Measurements from ENCODE around the gene MYBPC2.

The MYBPC2 gene

GRCh38 chr19:50409347-50409746 is 23.3 kb upstream of the MYBPC2 start:
- in situ Hi-C loops (cut with MboI; ENCODE audit: low sequenced_read_pairs), result no loop called here

GRCh38 chr19:50410109-50410508 is 22.6 kb upstream of the MYBPC2 start:
- in situ Hi-C loops (cut with MboI; ENCODE audit: low sequenced_read_pairs), result no loop called here

DNA sequence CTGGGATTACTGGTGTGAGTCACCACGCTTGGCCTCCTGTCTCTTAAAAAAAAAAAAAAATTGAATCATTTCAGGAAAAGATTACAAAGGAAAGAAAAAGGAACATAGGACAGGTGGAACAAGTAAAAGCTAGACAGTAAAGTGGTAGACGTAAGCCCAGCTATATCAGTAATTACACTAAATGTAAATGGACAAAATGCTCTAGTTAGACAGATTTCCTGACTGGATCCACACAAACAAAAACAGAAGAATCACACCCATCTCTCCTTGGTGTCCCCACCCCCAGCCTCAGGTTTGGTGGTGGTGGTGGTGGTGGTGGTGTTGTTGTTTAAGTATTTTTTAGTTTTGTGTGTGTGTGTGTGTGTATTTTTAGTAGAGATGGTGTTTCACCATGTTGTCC is 20.3 kb upstream of the MYBPC2 start:
- in situ Hi-C loops (cut with MboI; ENCODE audit: low sequenced_read_pairs), result no loop called here

DNA sequence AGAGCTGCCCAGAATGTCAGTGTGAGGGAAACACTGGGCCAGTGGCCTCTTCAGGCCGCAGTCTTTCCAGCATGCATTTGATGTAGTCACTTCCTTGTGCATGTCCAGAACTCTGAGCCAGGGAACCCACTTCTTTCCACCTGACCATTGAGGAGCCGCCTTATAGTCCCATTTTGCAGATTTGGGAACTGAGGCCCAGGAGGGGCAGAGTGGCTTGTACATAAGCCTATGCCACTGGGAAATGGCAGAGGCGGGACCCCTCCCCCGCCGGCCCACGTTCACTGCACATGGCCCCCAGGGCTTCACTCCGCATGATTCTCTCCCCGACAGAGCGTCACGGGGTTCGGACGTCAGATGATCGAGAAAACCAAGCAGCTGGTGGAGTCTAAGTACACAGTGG is 19.6 kb upstream of the MYBPC2 start:
- in situ Hi-C loops (cut with MboI; ENCODE audit: low sequenced_read_pairs), result no loop called here

- in situ Hi-C loops (cut with MboI; ENCODE audit: low sequenced_read_pairs), result no loop called here
Observed at GRCh38 chr19:50413531-50413930, 19.2 kb upstream of the MYBPC2 start.

- in situ Hi-C loops (cut with MboI; ENCODE audit: low sequenced_read_pairs), result no loop called here
Observed at GRCh38 chr19:50414864-50415660, 17.6 kb upstream of the MYBPC2 start.

- in situ Hi-C loops (cut with MboI; ENCODE audit: low sequenced_read_pairs), result no loop called here
Observed at GRCh38 chr19:50415661-50416033, 17.0 kb upstream of the MYBPC2 start.

DNA sequence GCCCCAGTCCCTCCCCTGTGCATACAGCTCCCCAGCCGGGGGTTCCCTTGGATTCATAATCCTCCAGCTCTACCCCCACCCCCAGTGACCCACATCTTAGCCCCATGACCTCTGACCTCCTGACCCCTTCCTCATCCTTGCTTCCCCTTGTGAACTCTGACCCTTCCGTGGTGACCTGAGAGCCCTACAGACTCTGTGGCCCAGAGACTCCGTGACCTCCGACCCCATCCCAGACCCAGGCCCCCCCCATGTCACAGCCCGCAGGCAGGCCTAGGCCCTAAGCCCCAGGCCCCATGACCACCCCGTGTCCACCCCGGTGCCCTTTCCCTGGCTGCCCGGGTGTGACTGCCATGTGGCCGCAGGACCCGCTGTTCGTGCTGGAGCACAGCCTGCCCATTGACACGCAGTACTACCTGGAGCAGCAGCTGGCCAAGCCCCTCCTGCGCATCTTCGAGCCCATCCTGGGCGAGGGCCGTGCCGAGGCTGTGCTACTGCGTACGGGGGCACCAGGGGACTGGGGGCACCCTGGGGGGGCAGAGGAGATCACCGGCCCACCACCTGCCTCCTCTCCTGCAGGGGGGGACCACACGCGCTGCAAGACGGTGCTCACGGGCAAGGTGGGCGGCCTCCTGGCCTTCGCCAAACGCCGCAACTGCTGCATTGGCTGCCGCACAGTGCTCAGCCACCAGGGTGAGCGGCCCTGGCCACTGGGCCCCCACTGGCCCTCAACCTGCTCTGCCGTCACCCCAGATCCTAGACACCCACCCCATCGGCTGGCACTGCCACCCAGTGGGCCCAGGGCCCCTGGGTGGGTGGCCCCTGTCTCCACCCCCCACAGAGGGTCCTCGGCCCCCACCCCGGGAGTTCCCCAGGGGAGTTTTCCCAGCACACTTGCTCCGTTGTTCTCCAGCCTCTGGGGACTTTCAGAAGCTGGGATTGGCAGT is 16.4 kb upstream of the MYBPC2 start:
- in situ Hi-C loops (cut with MboI; ENCODE audit: low sequenced_read_pairs), result no loop called here

- in situ Hi-C loops (cut with MboI; ENCODE audit: low sequenced_read_pairs), result no loop called here
Observed at GRCh38 chr19:50417111-50418081, 15.3 kb upstream of the MYBPC2 start.

- in situ Hi-C loops (cut with MboI; ENCODE audit: low sequenced_read_pairs), result no loop called here
Observed at GRCh38 chr19:50418176-50419021, 14.3 kb upstream of the MYBPC2 start, which contains the start of gene SPIB. Gene SPIB, plus strand, starts transcription at chr19:50418938. Its CDS starts 25 bp downstream, at chr19:50418963.

- in situ Hi-C loops (cut with MboI; ENCODE audit: low sequenced_read_pairs), result no loop called here
Observed at GRCh38 chr19:50419022-50419579, 13.6 kb upstream of the MYBPC2 start.

DNA sequence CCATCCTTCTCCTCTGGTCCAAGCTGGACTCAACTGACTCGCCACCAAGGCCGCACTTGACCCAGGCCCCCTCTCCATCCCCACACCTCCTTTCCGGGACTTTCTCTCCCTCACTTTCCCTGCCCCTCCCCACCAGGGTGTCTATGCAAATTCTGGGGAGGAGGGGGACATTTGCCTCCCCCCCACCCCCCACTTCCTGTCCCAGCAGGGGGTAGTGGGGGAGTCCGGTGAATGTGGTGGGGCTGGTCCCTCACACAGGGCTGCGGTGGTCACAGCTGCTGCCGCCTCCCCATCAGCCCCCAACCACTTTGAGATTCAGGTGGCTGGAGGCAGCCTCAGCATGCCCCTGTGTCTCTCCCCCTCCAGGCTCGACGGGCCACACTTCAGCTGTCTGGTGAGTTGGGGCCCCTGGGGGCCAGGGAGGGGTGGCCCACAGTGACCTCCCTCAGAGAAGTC is 13.1 kb upstream of the MYBPC2 start:
- in situ Hi-C loops (cut with MboI; ENCODE audit: low sequenced_read_pairs), result no loop called here

GRCh38 chr19:50420127-50420526 is 12.6 kb upstream of the MYBPC2 start:
- in situ Hi-C loops (cut with MboI; ENCODE audit: low sequenced_read_pairs), result no loop called here

- in situ Hi-C loops (cut with MboI; ENCODE audit: low sequenced_read_pairs), result no loop called here
Observed at GRCh38 chr19:50420808-50421207, 11.9 kb upstream of the MYBPC2 start.

GRCh38 chr19:50422397-50423278 is 10.1 kb upstream of the MYBPC2 start:
- in situ Hi-C loops (cut with MboI; ENCODE audit: low sequenced_read_pairs), result no loop called here

DNA sequence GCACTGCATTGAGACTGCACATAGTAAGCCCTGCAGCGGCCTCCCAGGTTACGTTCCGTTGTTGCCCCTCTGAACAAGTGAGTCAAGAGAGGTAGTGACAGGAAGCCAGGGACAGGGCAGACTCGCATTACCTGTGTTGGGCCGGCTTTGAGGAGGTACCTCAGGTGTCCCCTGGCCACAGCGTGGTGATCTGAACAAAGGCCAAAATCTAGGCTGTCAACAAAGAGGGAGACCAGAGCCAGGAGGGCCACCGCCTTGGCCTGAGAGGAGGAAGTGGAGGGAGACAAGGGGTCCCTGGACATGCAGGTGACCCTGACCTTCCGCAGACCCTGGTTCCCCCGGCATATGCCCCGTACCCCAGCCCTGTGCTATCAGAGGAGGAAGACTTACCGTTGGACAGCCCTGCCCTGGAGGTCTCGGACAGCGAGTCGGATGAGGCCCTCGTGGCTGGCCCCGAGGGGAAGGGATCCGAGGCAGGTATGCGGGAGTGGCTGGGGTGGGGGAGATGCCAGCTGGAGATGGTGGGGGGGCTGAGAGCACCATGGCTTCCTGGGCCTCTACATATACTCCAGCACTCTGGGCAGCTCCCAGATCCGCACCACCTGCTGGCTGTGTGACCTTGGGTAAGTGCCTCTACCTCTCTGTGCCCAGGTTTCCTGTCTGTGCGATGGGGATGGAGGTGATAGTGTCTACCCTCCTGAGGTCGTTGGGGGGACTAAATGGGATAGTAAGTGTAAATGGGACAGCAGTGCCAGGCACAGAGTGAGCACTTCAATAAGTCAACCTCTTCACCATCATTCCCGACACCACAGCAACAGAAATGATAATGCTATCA is 9.2 kb upstream of the MYBPC2 start:
- in situ Hi-C loops (cut with MboI; ENCODE audit: low sequenced_read_pairs), result no loop called here

DNA sequence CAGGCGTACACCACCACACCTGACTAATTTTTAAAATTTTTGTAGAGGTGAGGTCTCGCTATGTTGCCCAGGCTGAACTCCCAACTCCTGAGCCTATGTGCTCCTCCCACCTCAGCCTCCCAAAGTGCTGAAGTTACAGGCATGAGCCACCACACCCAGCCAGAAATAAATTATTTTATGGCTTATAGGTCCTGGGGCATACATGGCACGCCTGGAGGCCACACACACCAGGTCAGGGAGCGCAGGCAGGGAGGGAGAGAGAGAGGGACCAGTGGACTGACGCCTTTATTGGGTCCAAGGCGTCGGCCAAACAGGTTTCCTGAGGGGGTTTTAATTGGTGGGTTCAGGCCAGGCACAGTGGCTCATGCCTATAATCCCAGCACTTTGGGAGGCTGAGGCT is 7.1 kb upstream of the MYBPC2 start:
- in situ Hi-C loops (cut with MboI; ENCODE audit: low sequenced_read_pairs), result no loop called here

Data from HL-60/S4 treated with phorbol 12-myristate 13-acetate at 8.2 ng/mL for 4 days and 3 days (cell line).